GM19025 (cell line): ENCODE measurements around the gene CCDC70.

Source experiments
- ATAC-seq: cut with Tn5 transposase; IDR thresholded peaks from one replicate; pipeline ENCODE4 v1.9.1; 2021; ENCODE audit warnings: mild to moderate bottlenecking, low read depth, moderate library complexity; ENCODE audit not compliant: unreplicated experiment

Gene CCDC70

DNA sequence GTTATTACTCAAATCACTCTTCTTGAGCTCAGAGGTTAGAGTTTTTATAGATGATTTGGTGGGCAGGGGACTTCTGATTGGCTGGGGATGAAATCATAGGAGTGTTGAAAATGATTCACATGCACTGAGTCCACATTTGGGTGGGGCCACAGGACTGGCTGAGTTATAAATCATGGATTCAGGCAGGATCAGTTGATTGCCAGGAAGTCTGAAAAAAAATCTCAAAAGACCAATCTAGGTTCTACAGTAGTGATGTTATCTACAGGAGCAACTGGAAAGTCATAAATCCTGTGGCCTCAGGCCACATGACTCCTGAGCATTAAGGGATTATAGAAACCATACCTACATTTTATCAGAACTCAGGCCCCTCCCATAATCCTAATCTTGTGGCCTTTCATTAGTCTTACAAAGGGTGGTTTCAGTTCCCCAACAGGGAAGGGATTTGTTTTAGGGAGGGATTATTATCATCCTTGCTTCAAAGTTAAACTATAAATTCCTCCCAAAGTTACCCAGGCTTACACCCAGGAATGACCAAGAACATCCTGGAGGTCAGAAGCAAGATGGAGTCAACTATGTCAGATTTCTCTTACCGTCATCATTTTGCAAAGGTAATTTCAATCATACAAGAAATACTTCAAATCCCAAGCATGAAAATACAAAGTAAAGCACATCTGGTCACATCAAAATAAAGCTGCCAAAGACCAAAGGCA, 5.6 kb upstream of the CCDC70 start:
- no peak for ATAC-seq

DNA sequence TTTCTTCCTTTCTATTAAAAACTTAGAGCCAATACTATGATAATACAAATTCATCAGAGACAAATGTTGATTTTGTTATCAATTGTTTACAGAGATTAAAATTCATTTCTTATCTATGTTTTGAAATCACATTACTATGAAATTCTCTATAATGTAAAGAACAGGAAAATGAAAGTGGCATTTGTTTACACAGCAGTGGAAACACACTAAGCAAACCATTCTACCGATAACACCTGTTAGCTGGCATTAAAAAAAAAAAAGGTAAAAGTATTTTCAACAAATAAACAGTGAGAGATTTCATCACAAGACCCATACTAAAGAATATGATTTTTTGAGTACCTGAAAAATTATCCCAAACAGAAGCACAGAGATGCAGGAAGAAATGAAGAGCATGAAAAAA, 4.8 kb upstream of the CCDC70 start:
- no peak for ATAC-seq

DNA sequence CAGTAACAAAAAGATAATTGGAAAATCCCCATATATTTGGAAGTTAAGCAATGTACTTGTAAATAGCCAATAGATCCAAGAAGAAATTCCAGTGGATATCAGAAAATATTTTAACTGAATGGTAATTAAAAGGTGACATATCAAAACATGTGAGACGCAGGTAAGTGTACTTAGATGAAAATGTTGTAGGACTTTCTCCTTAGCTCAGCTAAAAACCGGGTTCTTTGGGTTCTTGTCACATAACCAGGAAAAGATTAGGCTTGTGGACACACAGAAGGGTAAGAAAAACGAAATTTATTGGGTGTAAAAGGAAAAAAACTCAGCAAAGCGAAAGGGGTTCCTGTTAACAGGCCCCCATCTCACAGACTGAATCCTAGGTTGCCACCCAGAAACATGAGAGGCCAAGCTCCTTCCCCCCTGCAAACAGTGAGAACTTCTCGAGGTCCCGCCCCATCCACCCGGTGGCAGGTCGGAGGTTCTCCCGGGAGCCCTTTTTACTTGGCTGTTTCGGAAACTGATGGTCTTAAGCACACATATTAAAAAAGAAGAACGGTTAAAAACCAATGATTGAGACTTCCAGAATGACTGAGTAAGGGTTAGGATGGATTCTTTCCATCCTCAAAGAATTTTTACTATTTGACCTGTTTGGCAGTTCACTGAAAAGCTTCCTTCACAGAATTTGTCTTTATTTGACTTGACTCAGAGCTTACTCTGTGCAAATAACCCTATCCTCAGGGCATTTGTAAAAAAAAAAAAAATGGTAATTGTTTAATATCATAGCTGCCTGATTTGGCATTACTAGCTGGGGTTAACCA, 3.1 kb upstream of the CCDC70 start:
- no peak for ATAC-seq

DNA sequence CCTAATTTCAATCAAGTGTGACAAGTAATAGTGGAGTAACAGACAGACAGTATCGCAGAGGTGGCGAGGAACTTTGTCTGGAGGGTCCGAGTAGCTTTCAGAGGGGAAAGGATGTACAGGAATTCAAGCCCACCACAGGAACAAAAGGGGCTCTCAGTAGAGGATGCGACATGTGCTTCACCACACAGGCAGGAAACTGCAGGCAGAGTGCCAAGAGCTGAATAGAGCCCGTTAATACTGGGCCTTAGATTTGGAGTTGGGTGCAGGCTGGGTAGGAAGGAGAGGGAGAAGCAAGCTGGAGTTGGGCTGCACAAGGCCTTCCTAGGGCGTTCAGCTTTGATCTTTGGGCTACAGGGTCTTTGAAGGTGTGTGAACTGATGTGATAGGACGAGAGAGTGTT, 1.2 kb downstream of the CCDC70 start:
- no peak for ATAC-seq

DNA sequence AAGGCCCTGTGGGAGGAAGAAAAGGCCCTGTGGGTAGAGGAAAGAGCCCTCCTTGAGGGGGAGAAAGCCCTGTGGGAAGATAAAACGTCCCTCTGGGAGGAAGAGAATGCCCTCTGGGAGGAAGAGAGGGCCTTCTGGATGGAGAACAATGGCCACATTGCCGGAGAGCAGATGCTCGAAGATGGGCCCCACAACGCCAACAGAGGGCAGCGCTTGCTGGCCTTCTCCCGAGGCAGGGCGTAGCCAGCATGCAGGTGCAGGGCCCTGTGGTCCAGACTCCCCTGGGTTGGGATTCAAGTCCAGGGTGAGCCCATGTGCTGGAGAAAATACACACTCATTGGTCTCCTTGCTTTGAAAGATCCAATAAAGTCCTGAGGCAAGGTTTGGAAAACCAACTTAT, 4.1 kb downstream of the CCDC70 start:
- ATAC-seq: no peak

DNA sequence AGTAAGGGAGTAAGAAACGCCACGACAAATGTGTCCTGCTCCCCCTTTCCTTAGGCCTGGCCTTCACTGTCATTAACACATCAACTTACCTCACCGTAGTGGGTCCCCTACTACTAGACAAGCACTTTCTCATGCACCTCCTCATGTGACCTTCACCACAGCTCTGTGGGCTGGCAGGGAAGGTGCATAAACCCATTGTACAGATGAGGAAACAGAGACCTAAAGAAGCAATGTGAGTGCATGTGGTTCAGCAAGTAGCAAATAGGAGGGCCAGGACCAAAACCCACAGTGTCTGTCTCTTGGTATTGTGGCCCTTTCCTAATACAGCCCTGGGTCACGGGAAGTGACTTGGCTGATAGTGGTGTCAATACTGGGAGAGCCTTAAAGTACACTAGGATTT, 5.3 kb downstream of the CCDC70 start:
- ATAC-seq: no peak

DNA sequence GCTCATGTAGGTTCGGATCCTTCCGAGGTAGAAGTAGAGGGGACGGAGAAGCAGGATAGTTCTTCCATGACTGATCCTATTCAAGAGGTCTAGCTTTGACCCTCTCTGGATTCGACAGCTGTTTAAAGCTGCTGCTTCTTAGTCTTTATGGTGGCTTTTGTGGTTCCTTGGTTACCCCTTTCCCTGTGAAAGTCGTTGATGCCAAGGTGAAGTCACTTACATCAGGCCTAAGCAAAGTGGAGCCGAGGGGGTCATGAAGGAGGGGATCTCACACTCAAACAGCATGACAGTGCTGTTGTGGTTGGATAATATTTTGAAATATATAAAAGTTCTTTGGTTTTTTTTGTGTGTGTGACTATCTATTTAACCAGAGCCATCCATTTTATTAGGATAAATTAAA, 8.1 kb downstream of the CCDC70 start:
- ATAC-seq: no peak

DNA sequence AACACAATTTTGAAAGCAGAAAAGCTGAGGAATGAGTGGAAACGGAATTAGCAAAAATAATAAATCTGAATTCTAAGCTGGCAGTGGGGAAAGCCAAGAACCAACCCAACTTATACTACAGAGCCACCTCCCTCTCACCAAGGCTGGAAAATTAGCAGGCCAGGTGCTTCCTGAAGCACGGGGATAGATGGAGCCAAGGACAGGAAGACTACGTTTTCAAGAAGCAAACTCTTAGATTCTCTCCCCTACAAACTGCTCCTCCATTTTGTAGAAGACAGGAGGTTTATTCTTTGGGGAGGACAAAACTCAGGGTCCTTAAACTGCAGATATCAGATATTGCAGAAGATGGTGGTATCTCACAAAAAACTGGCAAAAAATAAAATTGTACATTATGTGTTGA, 8.8 kb downstream of the CCDC70 start:
- no peak for ATAC-seq

DNA sequence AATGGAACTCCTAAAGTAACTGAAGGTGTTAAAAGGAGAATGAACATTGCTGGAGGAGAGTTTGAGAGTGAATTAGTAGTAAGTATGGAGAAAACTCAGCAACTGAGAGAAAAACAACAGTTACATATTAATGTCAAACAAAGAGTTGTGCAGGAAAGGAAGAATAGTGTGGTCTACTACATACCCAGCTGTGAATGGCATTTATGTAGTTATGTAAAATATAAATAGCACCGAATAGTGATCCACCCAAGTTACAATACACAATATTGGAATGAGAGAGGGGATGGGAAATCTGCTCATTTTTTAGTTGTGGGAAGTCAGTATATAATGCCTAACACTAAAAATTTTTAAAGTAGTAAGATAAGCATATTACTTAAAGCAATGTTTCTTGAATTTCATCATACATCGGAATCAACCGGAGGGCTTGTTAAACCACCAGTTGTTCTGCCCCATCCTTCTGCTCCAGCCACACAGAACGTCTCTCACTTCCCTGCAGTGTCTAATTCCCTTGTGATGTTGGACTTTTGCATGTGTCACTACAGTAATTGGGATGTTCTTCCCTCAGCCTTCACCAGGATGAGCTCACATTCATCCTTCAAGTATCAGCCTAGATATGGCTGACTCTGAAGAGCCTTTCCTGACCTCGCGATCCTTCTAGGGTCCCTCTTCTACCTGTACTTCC, 11.5 kb downstream of the CCDC70 start:
- no peak for ATAC-seq

DNA sequence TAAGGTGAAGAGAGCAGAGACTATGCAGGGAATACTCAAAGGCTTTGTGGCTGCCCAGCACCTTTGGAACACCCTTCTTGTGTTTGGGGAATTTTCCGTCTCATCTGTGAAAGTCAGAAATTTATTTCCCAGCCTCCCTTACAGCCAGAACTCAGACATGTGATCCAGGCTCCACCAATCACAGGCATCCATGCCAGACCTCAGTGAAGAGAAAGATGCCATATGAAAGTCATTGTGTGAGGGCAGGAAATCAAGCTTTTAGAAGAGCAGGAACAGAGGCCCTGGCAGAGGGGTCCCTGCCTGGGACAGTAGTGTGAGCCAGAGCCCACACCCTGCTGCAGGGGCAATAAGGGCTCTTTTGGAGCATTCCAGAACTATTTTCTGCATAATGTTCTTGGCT, 12.1 kb downstream of the CCDC70 start:
- no peak for ATAC-seq

DNA sequence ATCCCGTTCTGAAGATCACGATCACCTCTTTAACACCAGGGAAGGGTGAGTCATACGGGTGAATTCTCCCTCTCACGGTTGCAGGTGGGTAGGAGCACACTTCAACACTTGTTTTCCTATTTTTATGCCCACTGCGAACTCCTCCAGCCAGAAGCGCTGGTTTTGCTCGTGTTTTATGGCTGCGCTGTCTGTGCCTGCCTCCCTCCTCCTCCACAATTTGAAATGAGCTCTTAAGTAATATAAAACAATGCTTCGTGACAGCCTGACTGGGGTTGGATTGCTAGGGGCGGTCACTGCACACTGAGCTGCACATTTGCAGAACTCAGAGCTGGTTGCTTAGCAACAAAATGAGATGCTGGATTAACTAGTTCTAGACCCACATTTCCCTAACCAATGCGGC, 12.9 kb downstream of the CCDC70 start:
- ATAC-seq: no peak

DNA sequence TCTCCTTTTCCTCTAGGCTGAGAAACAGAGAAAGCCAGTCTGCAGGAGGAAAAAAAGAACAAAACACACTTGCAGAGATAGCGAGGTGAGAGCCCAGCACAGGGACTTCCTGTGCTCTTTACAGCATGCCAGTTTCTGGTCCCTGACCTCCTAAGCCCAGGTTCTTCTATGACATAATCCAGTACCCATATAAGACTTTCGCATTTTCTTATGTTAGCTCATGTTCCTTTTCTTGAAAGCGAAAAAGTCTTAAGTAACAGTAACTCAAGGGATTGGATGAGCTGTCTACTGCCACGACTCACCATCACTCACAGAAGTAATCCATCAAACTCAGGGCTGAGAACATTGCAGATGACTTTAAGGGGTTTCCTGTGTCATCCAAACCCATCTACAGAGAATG, 17.4 kb downstream of the CCDC70 start:
- ATAC-seq: no peak

DNA sequence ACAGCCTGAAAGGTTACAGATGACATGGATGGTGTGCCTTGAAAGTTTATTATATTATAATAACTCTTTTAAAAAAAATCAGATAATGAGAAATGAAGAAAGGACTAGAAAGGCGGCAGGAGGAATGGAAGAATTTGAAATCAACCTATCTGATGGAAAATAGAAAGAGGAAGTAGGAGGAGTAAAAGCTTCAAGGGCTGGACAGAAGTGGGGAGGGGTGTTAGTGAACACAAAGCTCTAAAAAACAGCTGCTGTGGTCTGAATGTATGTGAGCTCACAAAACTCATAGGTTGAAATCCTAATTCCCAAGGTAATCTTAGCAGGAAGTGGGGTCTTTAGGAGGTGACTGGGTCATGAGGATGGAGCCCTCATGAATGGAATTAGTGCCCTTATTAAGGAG, 19.5 kb downstream of the CCDC70 start:
- ATAC-seq: no peak

DNA sequence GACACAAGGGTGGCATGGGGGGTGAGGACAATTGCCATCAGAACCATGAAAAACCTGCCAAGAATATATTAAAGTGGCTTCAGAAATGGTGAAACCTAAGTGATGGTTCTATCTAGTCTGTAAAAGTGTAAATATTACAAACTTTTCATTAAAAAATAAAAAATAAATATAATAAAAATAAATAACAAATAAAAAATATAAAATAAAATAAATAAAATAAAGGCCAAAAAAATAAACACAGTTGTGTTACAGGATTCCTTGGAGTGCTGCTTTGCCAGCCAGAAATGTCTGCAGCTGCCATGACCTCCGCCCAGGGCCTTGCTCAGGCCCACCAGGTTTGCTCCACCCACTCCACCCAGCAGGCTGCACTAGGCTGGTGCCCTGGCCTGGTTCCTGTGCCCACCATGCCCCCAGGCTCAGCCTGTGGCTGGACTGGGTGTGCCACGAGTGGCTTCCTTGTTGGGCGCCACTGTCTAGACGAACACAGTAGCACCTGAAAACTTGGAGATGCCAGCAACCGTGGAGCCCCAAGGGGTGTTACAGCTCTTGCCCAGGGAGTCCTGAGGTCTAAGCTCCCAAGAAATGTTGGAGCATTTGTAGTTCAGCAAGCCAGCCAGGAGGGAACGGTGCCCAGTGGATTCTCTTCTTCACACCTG, 20.9 kb downstream of the CCDC70 start:
- no peak for ATAC-seq

DNA sequence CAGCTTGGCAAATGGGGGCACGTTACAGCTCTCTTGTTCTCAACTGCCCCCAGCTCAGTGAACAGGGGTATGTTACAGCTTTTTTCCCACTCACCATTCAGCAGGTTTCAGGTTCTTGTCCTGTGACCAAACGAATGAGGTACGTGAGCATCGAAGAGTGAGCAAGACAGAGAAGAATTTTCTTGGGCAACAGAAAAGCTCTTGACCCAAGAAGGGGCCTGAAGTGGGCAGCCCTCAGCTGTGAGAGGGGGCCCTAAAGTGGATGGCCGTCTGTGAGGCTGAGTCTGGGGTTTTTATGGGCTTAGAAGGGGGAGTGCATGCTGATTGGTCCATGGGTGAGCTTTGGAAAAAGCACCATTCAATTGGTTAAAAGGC, 21.4 kb downstream of the CCDC70 start:
- no peak for ATAC-seq

DNA sequence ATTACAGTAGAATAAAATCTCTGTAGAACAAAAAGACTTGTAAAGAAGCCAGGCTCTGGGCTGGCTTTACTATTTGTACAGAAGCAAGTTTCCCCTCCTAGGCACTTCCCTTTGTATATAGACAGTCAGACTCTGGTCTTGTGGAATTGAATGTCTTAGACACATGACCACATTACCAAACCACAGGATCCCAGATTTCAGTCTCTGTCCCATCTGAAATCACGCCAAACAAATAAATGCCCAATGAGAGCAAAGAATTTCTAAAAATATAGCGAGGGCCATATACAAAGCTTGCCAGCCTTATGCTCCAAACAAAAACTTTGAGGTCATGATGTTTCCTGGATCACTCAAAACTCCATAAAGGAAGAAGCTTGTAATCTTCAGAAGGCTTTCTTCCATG, 23.9 kb downstream of the CCDC70 start:
- no peak for ATAC-seq

DNA sequence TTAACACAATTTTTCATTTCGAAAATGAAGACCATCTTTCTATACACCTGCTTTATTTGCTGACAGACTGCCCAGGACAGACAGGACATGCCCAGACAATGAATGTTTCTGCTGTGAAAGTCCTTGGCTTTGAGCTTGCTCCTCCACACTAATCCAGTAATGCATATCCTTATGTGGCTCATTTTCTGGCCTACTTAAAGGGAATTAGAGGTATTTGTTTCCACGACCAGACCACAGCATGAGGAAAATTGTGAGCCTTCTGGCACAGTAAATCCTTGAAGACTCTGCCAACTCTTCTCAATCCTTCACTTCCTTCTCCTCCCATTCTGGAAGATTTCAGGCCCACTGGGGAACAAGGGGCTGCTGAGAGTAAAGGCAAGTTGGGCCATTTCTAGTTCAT, 25.7 kb downstream of the CCDC70 start:
- no peak for ATAC-seq

DNA sequence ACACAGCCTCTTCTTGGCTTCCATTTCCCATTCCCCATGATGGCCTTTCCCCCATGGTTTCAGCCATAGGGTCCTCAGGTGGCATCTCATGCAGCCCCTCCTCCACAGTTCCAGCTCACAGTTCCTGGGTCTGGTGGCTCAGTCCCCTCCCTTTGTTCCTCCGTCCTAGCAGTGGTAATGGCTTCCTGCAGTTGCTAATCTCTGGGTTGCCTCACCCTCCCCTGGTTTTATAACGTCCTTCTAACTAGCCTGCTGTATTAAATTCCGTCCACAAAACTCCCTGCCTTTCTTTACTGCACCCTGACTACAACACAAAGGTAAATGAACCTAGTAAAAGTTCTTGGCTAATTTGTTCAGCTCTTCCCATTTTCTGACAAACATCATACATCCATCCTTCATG, 30.9 kb downstream of the CCDC70 start:
- no peak for ATAC-seq

DNA sequence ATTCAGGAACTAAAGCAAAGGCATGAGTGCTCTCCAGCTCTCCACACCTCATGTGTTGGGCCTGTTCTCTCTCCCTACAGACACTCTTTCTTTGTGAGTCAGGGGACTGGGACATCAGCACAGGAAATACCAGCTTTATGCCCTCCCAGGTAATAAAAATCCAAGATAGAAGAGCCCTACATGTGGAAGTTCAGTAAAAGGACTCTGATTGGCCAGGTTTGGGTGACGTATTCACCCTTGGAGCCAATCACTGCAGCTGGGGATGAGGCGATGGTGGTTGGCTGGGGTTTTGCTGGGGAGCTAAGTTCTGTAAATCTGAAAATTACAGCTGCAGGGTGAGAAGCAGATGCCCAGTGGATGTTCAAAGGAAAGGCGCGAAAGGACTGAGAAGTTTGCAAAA, 32.5 kb downstream of the CCDC70 start:
- no peak for ATAC-seq

DNA sequence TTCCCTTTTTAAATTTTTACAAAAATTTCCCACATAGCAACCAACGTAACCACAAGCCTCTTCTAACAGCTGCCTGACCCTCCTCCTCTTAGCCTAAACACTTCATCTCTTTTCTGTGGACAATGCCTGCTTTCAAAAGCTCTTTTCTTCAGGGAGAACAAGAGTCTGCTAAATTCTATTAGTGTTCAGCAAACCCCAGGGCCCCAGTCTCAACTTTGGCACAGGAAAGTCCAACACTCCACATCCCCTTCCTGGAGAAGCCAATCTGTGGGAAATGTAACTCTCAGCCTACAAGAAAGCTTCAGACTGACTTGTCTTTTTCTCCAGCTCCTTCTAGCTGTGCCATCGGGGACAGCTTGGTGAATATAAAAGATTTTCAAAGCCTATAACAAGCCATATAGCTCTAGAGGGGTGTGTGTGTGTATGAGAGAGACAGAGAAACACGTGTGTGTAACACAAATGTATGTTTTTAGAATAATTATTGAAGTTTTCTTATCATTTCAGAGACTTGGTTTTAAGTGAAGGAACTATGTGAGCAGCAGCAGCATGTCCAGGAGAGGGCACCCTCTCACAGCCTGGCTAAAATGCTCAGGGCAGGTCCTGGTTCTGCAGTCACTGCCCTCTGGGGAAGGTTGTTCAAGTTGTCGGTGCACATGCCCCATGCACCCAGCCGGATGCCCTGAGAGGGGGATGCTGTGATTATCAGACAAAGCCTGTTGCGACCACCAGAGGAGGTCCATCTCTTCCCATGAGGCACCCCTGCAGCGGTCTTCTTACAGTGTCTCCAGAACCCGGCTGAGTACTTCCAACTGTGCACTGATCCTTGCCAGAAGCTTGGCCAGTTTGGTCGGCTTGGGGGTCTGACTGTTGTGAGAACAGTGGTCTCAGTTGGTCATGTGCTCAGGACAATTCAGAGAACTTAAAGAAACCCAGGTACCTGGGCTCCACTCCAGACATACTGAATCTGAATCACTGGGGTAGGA, 34.4 kb downstream of the CCDC70 start:
- no peak for ATAC-seq
